SK-N-SH (cell line): ENCODE results near the gene PRKCH.
A peak's percentile ranks its signal among the peaks of the same experiment; 100 is the strongest.

Source experiments
- EP300 ChIP-seq, 2 experiments: IDR thresholded peaks; 2 replicates each; pipeline versions ENCODE4 v1.4.0 to v1.6.1; 2012; ENCODE audit warnings: borderline replicate concordance in 1 of 2, low read depth in 1 of 2, low read length in 1 of 2
- GABPA ChIP-seq: IDR thresholded peaks from 2 replicates; pipeline ENCODE4 v1.4.0; 2012; ENCODE audit warnings: low read depth, mild to moderate bottlenecking
- JUND ChIP-seq: IDR thresholded peaks from 2 replicates; pipeline ENCODE4 v1.4.0; 2012
- NRF1 ChIP-seq: IDR thresholded peaks from 2 replicates; pipeline ENCODE4 v1.6.1; 2012; ENCODE audit warnings: low read depth, mild to moderate bottlenecking, low read length
- SIN3A ChIP-seq: IDR thresholded peaks from 2 replicates; pipeline ENCODE4 v1.6.1; 2012; ENCODE audit warnings: low read depth, mild to moderate bottlenecking, low read length, moderate library complexity, borderline replicate concordance
- SMC3 ChIP-seq: IDR thresholded peaks from 2 replicates; pipeline ENCODE4 v1.6.1; 2012; ENCODE audit warnings: low read depth, low read length, improper control_type of control experiment
- TCF12 ChIP-seq: IDR thresholded peaks from 2 replicates; pipeline ENCODE4 v1.4.0; 2012
- TF ChIP-seq, protein P1 (sequence below): IDR thresholded peaks from 2 replicates; pipeline ENCODE4 v1.6.1; 2012; ENCODE audit warnings: mild to moderate bottlenecking, low read depth, low read length, moderate library complexity
- TF ChIP-seq, protein P2 (sequence below): fragments of 200-600 bp; sonication (generic); IDR thresholded peaks from 2 replicates; pipeline ENCODE4 v1.6.1; 2017; ENCODE audit warnings: antibody characterized with exemption, mild to moderate bottlenecking, moderate library complexity

DNA sequence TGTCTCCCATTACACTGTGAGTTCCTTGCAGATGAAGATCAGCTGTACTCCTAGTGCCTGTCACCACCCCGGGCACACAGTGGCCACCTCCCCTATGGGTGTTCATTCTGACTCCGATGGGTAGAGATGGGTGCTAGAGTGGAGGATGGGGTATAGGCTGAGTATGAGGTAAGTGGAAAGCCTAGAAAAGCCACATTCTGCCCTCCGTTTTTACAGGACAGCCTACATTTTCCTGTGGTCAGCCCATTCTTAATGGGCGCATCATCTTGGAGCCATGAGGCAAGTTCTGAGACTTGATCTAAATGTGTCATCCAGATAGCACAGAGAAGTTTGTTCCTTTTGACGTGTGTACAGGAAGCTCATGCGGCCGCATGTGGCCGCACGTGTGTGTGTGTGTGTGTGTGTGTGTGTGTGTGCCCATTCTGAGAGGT lies 207.2 kb downstream of the PRKCH start:
- TF ChIP-seq, protein P1, sequence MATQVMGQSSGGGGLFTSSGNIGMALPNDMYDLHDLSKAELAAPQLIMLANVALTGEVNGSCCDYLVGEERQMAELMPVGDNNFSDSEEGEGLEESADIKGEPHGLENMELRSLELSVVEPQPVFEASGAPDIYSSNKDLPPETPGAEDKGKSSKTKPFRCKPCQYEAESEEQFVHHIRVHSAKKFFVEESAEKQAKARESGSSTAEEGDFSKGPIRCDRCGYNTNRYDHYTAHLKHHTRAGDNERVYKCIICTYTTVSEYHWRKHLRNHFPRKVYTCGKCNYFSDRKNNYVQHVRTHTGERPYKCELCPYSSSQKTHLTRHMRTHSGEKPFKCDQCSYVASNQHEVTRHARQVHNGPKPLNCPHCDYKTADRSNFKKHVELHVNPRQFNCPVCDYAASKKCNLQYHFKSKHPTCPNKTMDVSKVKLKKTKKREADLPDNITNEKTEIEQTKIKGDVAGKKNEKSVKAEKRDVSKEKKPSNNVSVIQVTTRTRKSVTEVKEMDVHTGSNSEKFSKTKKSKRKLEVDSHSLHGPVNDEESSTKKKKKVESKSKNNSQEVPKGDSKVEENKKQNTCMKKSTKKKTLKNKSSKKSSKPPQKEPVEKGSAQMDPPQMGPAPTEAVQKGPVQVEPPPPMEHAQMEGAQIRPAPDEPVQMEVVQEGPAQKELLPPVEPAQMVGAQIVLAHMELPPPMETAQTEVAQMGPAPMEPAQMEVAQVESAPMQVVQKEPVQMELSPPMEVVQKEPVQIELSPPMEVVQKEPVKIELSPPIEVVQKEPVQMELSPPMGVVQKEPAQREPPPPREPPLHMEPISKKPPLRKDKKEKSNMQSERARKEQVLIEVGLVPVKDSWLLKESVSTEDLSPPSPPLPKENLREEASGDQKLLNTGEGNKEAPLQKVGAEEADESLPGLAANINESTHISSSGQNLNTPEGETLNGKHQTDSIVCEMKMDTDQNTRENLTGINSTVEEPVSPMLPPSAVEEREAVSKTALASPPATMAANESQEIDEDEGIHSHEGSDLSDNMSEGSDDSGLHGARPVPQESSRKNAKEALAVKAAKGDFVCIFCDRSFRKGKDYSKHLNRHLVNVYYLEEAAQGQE: no peak
- TF ChIP-seq EP300 (IDR thresholded peaks at IDR 0.05; ENCODE audit: borderline replicate concordance in 1 of 2, low read depth in 1 of 2, low read length in 1 of 2) (no peak), SIN3A (no peak), GABPA (no peak), JUND (no peak; the same call in 1 of the 2 replicates), SMC3 (no peak), TCF12 (peak; percentile 57), NRF1 (no peak)
- TF ChIP-seq, protein P2, sequence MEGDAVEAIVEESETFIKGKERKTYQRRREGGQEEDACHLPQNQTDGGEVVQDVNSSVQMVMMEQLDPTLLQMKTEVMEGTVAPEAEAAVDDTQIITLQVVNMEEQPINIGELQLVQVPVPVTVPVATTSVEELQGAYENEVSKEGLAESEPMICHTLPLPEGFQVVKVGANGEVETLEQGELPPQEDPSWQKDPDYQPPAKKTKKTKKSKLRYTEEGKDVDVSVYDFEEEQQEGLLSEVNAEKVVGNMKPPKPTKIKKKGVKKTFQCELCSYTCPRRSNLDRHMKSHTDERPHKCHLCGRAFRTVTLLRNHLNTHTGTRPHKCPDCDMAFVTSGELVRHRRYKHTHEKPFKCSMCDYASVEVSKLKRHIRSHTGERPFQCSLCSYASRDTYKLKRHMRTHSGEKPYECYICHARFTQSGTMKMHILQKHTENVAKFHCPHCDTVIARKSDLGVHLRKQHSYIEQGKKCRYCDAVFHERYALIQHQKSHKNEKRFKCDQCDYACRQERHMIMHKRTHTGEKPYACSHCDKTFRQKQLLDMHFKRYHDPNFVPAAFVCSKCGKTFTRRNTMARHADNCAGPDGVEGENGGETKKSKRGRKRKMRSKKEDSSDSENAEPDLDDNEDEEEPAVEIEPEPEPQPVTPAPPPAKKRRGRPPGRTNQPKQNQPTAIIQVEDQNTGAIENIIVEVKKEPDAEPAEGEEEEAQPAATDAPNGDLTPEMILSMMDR: no peak
